Activated T-cell treated with anti-CD3 and anti-CD28 coated beads for 24 hours (primary cell): ENCODE results near the gene DENND1A.
"Not testable (repeated sequence)": the region's sequence is repeated elsewhere in the genome, so short reads cannot be mapped to it uniquely, and the experiment has no call there.

Experiments used
- DNase-seq: peaks from one replicate; pipeline ENCODE4 v3.0.0-alpha.2; 2020; ENCODE audit warnings: low read depth

Gene DENND1A

DNA sequence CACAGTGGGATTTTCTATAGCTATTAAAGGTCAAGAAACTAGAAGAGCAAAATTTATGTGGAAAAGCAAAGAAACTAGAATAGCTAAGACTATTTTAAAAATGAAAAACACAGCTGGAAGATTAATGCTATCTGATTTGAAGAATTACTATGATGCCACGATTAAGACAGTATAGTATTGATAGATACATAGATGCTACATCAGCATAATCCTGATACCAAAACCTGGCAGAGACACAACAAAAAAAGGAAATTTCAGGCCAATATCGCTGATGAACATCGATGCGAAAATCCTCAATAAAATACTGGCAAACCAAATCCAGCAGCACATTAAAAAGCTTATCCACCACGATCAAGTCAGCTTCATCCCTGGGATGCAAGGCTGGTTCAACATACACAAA, 201.4 kb downstream of the DENND1A start:
- not testable (repeated sequence) for DNase-seq

DNA sequence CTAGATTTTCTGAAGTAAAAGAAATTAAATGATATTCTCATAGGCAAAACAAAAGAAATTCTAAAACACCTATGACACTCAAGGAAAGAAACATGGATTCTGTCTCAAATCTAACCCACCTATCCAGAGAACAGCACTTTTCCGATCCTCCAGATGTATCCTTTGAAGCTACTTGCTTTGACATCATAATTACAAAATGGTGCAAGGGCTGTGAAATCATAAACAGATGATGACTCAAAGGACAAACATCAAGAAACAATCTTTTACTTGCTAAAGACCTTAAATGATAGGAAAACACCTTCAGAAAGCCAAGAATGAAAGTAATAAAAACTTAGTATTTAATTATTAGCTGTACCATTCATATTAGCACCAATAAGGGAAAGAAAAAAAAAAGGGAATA, 202.6 kb downstream of the DENND1A start:
- DNase-seq, result no peak

DNA sequence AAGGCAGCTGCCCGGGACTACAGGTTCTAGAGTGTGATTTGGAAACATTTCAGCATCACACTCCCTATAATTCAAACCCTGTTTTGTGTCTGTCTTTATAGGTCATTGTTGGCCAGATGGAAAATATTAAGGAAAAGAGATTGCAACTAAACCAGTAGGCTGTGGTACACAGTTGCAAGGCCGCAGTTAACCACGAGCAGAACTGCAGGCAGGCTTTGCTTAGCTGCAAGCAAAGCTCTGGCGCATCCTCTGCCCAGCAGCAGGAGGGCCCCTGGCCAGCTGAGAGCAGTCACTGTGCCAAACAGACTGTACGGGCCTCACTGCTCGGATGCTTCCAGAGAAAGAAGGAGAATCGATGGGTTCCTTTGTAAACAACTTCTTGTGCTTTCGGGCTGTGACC, 204.5 kb downstream of the DENND1A start:
- no peak for DNase-seq

DNA sequence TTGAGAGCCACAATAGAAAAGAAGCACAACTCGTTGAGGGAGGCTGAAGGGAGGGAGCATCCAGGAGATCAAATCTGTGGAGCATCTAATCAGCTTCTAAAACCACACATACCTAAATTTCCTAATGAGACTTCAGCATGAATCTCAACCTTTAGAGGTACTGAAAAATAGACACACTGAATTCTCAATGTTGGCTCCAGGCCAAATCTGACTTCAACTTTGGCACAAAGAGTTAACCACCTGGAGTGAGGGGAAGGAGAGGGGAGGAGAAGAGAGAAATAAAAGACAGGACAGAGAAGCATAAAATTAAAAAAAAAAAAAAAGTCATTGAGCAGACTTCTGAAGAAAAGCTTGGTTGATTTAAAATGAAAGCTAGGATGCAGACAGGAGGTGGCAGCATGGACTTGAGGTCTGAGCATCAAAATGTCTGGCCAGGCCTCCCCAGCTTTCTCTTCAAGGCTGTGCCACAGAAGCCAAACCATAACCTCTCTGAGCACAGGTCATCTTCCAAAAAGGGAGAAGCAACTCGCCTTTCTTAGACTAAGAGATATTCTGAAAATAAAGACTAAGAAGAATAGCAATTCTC, 205.6 kb downstream of the DENND1A start:
- DNase-seq, result no peak

DNA sequence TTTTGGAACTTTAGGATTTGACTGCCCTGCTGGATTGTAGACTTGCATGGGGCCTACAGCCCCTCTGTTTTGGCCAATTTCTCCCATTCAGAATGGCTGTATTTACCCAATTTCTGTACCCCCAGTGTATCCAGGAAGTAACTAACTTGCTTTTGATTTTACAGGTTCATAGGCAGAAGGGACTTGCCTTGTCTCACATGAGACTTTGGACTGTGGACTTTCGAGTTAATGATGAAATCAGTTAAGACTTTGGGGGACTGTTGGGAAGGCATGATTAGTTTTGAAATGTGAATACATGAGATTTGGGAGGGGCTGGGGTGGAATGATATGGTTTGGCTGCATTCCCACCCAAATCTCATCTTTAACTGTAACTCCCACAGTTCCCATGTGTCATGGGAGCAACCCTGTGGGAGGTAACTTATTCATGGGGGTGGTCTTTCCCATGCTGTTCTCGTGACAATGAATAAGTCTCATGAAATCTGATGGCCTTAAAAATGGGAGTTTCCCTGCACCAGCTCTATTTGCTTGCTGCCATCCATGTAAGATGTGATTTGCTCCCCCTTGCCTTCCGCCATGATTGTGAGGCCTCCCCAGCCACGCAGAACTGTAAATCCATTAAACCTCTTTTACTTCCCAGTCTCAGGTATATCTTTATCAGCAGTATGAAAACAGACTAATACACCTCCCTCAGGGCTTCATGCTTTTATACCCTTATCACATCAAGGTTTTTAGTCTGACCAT, 206.6 kb downstream of the DENND1A start:
- no peak for DNase-seq

DNA sequence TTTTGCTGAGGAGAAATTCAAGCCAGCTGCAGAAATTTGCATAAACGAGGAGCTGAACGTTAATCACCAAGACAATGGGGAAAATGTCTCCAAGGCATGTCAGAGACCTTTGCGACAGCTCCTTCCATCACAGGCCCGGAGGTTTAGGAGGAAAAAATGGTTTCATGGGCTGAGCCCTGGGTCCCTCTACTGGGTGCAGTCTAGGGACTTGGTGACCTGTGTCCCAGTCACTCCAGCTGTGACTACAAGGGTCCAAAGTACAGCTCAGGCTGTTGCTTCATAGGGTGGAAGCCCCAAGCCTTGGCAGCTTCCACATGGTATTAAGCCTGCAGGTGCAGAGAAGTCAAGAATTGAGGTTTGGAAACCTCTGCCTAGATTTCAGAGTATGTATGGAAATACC, 207.5 kb downstream of the DENND1A start:
- no peak for DNase-seq

DNA sequence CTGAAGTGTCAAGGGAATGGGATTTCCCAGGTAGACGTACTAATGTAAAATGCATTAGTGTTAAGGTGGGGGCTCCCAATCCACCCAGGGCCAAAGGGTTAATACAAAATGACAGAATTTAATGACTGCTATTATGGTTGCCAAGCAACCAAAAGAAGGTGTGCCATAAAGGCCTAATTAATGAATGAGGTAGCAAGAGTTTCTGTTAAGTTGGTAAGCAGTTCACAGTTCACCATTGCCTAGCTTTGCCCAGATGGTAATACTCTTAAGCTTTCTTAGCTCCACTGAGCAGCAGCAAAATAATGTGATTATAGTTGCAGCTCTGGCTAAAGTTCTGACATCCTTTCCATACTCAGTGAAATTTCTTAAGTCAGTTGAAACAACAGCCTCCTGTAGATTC, 211.7 kb downstream of the DENND1A start:
- no peak for DNase-seq

DNA sequence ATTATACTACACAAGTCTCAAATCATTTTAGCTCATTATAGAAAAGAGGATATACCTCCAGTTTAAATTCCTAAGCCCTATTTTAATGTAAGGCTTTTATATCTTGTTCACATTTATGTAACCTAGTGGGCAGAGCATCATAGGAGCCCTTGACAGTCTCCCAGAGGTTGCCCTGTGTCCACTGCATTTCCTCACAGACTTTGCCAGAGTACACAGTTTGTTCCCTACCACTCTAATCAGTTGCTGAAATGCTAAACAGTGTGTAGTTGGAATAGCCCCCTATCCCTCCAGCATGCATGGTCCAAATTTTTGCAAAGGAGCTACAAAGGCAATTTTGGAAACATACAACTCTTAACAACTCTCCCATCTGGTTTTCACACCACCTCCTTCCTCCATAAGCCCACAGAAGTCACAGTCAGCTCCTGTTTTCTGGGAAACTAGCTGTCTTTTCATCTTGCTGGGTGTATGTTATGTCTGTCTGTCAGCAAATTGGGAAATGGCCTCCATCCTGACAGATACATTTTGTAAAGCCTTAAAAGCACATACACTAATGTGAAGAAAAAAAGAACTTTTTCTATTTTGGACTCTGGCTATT, 212.2 kb downstream of the DENND1A start:
- no peak for DNase-seq

DNA sequence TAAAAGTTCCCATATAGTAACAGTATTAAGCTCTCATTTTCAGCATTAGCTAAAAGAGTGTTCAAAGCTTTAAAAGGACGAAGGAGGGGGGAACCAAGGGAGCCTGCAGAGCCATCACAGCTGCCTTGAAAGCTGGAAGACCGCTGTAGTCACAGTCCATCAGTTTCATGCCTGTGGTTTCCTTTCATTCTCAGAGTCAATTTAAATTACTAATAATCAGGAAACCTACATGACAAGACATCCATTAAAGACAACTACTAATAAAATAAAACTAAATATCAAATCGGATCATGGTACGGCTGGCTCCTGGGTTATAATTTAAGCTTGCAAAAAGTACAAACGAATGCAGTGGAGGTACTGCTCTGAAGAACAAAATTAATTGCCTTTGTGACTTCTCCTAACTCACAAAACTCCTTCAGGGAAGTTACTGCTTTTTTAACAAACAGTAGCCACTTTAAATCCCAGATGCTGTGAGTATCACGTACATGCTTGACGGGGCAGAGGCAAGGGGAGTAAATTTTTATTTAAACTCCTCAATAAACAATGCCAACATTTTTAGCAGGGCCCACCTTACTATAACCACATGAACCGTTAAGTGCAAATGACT, 213.5 kb downstream of the DENND1A start:
- no peak for DNase-seq

DNA sequence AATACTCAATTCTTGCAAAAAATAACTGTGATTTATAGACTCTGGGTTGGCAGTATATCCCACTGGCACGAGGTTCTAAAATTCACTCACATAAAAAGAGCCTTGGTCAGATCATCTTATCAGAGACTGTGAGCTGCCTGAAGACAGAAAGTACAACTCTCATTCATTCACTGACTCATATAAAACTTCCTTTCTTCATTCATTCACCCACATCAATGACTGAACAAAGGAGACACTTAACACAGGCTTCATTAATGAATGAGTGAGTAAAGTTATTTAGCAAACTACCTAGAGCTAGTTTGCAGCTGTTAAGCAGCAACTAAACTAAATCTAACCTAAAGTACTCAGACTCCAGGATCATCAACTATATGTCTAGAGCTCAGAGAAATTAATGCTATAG, 214.7 kb downstream of the DENND1A start:
- no peak for DNase-seq

DNA sequence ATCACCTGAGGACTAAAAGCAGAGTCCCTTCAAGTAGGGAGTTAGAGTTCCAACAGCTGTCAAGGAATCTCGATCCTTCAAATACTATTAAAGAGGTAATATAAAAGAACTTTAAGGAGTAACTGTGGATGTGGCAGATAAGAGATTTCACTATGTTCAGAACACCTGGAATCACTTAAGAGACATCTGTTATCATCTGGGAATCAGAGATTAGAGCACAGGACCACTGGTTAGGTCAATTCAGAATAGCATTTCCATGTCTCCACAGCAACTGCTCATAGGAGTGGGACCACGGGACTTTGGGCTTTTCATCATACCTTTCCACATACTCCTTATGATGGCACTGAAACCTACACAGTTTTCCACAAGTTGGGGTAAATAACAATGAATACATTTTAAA, 216.6 kb downstream of the DENND1A start:
- no peak for DNase-seq

DNA sequence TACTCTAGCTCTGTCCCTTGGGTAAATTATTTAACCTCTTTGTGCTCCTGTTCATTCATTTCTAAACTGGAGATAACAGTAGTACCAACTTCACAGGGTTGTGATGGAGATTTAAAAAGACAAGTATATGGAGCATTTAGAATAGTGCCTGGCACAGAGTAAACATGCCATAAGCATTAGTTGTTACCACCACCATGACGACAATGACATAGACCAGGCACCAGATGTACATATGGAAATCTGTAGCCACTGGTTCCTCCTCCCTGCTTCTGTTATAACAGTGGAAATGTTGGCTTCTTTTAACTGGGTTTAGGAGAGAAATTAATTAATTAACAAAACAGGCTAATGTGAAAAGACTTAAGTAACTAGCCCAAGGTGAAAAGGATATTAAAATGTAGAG, 217.5 kb downstream of the DENND1A start:
- no peak for DNase-seq

DNA sequence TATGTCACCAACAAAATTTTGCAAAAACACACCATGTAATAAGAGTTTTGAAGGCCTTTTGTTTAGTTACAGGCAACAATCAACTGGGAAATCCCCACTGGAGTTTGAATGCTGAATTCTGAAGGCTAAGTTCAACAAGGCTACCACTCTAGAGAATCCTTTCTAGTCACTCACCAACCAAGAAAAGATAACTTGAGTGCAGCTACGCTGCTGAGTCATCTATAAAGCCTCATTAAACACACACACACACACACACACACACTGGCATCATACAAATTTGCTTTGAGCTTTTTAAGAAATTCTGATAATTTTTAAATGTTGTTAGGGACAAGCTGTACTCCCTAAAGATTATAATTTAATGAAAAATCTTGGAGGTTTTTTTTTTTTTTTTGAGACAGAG, 219.6 kb downstream of the DENND1A start:
- DNase-seq, result no peak

DNA sequence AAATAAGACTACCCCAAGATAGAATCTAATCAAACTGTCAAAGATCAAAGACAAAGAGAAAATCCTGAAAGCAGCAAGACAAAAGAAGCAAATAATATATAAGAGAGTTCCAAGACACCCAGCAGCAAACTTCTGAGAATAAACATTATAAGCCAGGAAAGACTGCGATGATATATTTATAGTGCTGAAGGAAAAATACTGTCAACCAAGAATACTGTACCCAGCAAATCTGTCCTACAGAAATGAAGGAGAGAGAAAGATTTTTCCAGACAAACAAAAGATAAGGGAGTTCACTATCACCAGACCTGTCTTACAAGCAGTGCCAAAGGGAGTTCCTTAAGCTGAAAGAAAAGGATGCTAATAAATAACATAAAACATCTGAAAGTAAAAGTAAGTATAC, 227.4 kb downstream of the DENND1A start:
- DNase-seq, result no peak

DNA sequence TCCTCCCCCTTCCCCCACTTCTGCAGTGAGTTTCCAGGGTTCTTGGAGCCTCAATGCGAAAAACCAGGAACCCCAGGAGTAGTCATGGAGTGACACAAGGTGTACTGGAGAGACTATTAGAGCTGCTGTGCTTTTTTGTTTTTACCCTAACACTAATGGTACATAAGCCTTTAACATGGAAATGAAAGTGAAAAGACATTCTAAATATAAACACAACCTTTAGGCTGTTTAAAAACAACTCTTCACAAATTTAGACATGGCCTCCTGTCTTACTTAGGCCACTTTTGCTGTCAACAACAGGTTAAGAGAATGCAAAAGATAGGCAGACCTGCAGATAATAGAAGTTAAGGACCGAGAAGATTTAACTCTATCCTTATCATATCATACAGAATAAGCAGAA, 232.2 kb downstream of the DENND1A start:
- DNase-seq, result no peak

DNA sequence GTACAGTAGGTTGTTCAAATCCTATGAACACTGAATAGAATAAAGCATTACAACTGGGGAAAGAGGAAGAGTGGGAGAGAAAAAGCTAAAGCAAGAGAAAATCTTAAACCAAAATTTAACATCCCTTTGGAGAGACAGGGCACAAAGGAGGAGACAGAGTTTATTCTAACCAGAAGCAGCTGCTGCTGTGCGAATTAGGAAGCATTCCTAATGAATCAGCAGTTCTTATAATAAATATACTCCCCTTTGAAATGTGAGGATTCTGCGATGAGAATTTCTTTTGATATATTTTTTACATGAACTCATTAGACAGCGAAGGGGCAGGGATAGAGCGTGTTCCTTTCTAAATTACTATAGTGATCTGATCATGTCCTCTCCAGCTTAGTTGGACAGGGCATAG, 233.4 kb downstream of the DENND1A start:
- no peak for DNase-seq

DNA sequence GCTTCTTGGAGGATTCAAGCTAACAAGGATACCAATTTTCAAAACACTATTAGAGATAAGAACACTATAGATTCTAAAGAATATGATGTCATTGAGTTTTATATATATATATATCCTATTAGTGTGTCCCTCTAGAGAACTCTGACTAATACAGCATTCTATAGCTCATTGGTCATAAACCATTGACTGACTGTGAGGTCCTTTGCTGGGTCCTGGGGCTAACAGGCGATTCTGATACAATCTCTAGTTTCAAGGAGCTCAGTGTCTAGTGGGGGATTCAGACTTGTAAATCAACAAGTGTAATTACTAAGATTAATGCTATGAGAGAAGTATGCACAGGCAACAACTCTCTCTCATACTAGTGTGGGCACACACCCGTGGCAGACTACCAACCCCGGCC, 234.5 kb downstream of the DENND1A start:
- DNase-seq, result no peak

DNA sequence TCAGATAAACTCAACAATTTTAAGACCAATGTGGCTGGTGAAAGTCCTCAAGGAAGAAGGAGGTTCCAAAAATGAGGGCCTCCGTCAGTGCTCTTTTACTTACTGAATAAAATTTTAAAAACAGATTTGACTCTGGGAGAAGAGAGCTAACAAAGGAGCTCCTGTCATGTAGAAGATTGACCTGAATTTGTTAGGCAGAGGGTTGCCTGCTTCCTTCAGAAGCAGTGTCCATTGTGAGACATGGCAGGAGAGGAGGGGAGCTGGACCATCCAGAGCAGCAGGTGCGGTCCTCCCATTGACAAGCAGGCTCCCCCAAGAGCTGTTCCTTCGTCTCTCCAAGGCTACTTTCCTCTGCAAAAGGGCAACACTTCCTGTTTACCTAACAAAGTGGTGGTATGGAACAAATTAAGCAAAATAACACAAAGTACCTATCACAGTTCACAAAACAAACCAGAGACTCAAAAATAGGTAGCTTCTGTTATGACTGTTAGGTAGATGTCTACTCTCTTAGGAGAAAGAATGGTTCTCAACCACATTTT, 238.1 kb downstream of the DENND1A start:
- no peak for DNase-seq

DNA sequence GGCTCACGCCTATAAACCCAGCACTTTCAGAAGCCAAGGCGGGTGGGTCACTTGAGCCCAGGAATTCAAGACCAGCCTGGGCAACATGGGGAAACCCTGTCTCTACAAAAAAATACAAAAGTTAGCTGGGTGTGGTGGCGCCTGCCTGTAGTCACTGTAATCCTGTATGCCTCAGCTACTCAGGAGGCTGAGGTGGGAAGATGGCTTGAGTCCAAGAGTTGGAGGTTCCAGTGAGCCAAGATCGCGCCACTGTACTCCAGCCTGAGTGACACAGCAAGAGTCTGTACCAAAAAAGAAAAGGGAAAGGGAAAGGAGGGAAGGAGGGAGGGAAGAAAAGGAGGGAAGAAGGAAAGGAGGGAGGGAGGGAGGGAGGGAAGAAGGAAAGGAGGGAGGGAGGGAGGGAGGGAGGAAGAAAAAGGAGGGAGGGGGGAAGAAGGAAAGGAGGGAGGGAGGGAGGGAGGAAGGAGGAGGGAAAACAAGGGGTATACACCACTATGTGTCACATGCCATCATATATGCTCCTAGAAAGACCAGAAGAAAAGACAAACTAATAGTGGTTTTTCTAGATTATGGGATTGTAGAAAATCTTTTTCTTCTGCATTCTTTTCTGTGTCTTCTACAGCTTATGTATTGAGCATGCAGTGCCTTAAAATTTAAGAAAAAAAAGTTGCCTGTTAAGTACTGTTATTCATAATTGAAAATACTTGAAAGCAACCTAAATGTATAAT, 240.1 kb downstream of the DENND1A start:
- no peak for DNase-seq

DNA sequence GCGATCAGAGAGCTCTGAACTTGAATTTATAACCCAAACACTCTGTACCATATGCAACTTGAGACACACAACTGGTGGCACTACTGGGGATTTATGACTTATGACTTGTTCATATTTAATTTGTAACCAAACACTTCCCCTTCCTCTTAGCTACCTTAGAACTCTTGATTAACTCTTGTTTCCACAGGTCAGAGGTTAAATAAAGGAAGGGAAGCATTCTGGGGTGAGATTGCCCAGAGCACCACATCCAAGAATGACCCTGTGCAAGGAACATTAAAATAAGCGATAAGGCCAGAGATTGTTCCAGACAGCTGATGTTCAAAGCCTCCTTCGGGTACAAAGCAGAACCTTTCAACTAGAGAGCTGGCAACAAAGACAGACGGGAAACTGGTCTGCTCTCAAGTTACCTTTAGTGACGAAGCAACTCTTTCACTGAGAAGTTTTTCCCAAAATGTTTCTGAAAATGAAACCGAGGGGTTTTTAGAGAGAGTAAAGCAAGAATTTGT, 242.6 kb downstream of the DENND1A start:
- no peak for DNase-seq

DNA sequence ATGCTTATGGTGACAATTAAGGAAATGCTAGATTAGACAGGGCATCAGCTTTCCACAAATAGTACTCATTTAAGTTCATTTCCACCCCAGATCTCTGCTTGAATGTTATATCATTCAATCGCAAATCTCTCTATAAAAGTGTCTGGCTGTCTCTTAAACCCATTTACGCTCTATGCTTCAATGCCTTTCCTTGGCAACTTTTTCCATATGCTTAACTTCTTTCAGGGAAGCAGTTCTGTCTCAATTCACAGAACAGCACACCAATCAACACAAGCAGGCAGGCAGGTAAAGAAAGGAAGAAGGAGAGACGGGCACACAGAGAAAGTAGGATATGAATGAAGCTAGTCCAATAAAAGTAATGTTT, 243.1 kb downstream of the DENND1A start:
- DNase-seq, result no peak

DNA sequence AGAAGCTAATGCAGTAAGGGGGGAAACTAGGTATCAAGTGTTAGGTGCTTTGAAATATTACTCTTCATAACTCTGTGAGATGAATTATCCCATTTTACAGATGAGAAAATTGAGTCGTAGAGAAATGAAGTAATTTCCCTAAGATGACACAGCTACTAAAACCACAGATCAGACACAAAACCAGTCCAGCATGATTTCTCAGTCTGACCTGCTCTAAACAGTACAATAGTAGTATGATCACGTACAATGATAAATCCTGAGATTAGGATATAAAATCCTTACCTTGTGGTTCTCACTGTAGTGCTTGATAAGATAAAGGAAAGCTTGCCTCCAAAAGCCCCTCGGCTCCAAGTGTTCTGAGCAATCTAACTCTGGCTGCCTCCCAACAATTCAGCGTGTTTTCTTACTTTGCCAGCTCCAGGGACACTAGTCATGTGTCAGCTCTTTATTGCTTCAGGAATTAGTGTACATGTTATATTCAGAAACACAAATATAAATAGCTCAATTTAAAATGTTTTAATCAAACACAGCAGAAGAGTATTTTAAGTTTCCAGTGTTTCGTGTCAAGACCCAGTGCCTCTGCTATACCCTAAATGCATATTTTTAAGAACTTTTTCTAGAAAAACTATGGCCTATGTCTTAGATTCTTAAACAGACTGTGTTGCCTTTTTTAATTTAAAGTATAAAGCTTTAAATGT, 243.6 kb downstream of the DENND1A start:
- DNase-seq, result no peak
